Ishikawa (cell line): ENCODE results near the gene CIAPIN1.

Source experiments
- CEBPB ChIP-seq: IDR thresholded peaks from 2 replicates; pipeline ENCODE4 v1.6.1; 2012
- CREB1 ChIP-seq: IDR thresholded peaks from 2 replicates; pipeline ENCODE4 v1.6.1; 2012; ENCODE audit warnings: low read depth
- EGR1 ChIP-seq: IDR thresholded peaks from 2 replicates; pipeline ENCODE4 v1.6.1; 2012
- EP300 ChIP-seq: IDR thresholded peaks from 2 replicates; pipeline ENCODE4 v1.6.1; 2012; ENCODE audit warnings: borderline replicate concordance
- RAD21 ChIP-seq: IDR thresholded peaks from 2 replicates; pipeline ENCODE4 v1.6.1; 2012; ENCODE audit warnings: low read depth
- YY1 ChIP-seq: IDR thresholded peaks from 2 replicates; pipeline ENCODE4 v1.6.1; 2012; ENCODE audit warnings: low read depth

- TF ChIP-seq CREB1, result no peak
- no peak for TF ChIP-seq YY1
- no peak for TF ChIP-seq CEBPB
- TF ChIP-seq RAD21, result no peak
- no peak for TF ChIP-seq EP300
- TF ChIP-seq EGR1, result no peak
These were observed 26.1 kb upstream of the CIAPIN1 start for GRCh38 chr16:57473176-57473840.
